ENCODE results near the gene ANKRD23.

Gene ANKRD23

DNA sequence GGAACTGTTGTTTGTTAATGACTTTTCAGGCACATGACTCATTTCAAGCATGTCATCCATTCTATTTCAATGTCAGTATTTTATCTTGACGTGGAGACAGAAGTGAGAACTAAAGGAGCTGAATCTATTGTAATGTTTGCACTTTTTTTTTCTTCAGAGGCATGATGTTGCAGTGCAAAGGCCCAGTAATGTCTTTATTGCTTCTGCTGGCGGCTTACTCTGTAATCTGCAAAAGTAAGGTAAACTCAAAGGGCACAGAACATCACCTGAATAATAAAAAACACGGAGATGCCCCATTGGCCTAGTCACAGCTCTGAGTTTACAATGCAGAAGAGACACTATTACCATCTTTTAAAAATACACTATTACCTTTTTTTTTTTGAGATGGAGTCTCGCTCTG, 30.2 kb downstream of the ANKRD23 start:
- no peak overlapping the region for H3K4me2 ChIP-seq (ENCODE audit: low read depth, low read length)
- H3K27ac ChIP-seq (ENCODE audit: low read length): no peak overlapping the region
- H3K9me3 ChIP-seq (replicated peaks; ENCODE audit: insufficient read depth, low read length): no peaks in the 10 kb centered on the region
- no peak overlapping the region for H3K4me3 ChIP-seq (ENCODE audit: low read length)
- H3K4me1 ChIP-seq (ENCODE audit: low read length): peaks cover 16% of the 10 kb centered on the region
- no peak overlapping the region for H3K9ac ChIP-seq (ENCODE audit: low read length)
- no peak overlapping the region for H2AFZ ChIP-seq (ENCODE audit: low read length)
- no peaks in the 10 kb centered on the region for H4K20me1 ChIP-seq (ENCODE audit: insufficient read depth, low read length)
- DNase-seq: no peak
- no peaks in the 10 kb centered on the region for H3K27me3 ChIP-seq (replicated peaks; ENCODE audit: insufficient read depth, low read length)
- H3K36me3 ChIP-seq (replicated peaks; ENCODE audit: insufficient read depth, low read length): no peaks in the 10 kb centered on the region
- TF ChIP-seq, protein P1, sequence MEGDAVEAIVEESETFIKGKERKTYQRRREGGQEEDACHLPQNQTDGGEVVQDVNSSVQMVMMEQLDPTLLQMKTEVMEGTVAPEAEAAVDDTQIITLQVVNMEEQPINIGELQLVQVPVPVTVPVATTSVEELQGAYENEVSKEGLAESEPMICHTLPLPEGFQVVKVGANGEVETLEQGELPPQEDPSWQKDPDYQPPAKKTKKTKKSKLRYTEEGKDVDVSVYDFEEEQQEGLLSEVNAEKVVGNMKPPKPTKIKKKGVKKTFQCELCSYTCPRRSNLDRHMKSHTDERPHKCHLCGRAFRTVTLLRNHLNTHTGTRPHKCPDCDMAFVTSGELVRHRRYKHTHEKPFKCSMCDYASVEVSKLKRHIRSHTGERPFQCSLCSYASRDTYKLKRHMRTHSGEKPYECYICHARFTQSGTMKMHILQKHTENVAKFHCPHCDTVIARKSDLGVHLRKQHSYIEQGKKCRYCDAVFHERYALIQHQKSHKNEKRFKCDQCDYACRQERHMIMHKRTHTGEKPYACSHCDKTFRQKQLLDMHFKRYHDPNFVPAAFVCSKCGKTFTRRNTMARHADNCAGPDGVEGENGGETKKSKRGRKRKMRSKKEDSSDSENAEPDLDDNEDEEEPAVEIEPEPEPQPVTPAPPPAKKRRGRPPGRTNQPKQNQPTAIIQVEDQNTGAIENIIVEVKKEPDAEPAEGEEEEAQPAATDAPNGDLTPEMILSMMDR (IDR thresholded peaks at IDR 0.05; ENCODE audit: low read length): no peak
- TF ChIP-seq EZH2phosphoT487 (IDR thresholded peaks at IDR 0.05; ENCODE audit: low read length) (no peak), EZH2 (optimal IDR thresholded peaks at IDR 0.05; ENCODE audit: low read depth, low read length) (no peak)
- H3F3A ChIP-seq (ENCODE audit: insufficient read depth, low read length): peaks cover 8% of the 10 kb centered on the region; the same call in 1 of the 2 replicates
- no peaks in the 10 kb centered on the region for H3K9me2 ChIP-seq (replicated peaks; ENCODE audit: insufficient read depth, low read length)
- peaks cover 17% of the 10 kb centered on the region for H3K79me2 ChIP-seq (ENCODE audit: low read length)

DNA sequence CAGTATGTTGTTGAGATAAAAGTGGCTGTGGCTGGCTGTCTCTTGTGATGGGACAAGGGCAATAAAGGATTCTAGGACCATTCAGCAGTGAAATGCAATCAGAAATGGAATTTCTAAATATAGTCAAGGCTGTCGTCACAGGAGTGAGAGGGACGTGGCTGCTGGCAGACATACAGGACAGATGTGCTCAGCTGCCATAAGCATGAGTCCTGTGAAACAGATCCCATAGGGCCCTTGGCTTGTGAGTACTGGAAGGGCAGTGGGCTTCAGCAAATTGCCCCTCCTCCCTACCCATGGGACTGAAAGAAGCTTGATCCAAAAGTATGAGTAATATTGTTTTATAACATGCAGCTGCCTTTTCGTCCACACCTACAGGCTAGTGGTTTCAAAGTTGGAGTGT, 31.9 kb downstream of the ANKRD23 start:
- H3K36me3 ChIP-seq (replicated peaks; ENCODE audit: insufficient read depth, low read length): no peaks in the 10 kb centered on the region
- H3K27me3 ChIP-seq (replicated peaks; ENCODE audit: insufficient read depth, low read length): no peaks in the 10 kb centered on the region
- no peaks in the 10 kb centered on the region for H3K79me2 ChIP-seq (ENCODE audit: low read length)
- H3F3A ChIP-seq (ENCODE audit: insufficient read depth, low read length): peaks cover 8% of the 10 kb centered on the region; the same call in 1 of the 2 replicates
- no peak overlapping the region for H3K4me2 ChIP-seq (ENCODE audit: low read depth, low read length)
- no peak overlapping the region for H3K4me3 ChIP-seq (ENCODE audit: low read length)
- no peak overlapping the region for H3K9ac ChIP-seq (ENCODE audit: low read length)
- H3K4me1 ChIP-seq (ENCODE audit: low read length): peaks cover 4% of the 10 kb centered on the region
- H3K9me2 ChIP-seq (replicated peaks; ENCODE audit: insufficient read depth, low read length): no peaks in the 10 kb centered on the region
- no peak overlapping the region for H3K27ac ChIP-seq (ENCODE audit: low read length)
- no peaks in the 10 kb centered on the region for H3K9me3 ChIP-seq (replicated peaks; ENCODE audit: insufficient read depth, low read length)
- TF ChIP-seq EZH2phosphoT487 (IDR thresholded peaks at IDR 0.05; ENCODE audit: low read length) (no peak), EZH2 (optimal IDR thresholded peaks at IDR 0.05; ENCODE audit: low read depth, low read length) (no peak)
- TF ChIP-seq, protein P1 (IDR thresholded peaks at IDR 0.05; ENCODE audit: low read length): no peak
- DNase-seq: no peak
- H4K20me1 ChIP-seq (ENCODE audit: insufficient read depth, low read length): no peaks in the 10 kb centered on the region
- H2AFZ ChIP-seq (ENCODE audit: low read length): no peak overlapping the region

DNA sequence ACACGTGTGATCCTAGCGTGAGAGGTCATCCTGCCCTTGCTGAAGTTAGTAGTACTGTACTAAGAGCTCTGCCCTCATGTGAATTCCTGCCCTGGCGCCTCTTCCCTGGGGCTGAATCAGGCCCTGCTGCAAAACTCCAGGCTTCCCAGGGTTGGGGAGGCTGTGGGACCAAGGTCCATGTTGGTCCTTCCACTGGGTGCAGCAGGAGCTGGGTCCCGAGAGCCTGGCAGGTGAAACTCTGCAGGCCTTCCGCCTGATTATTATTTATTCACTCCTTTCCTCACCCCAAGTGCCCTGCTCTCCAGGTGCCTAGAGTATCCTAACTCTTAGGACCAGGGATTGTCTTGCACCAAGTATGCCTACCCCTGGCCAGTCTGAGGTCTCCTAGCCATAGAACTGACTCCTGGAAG, 33.0 kb downstream of the ANKRD23 start:
- Histone ChIP-seq H3K4me1 (ENCODE audit: low read length) (peaks cover 4% of the 10 kb centered on the region), H3K9ac (ENCODE audit: low read length) (no peak overlapping the region), H3K27ac (ENCODE audit: low read length) (no peak overlapping the region), H3K4me3 (ENCODE audit: low read length) (no peak overlapping the region), H2AFZ (ENCODE audit: low read length) (no peak overlapping the region), H3K9me2 (replicated peaks; ENCODE audit: insufficient read depth, low read length) (no peaks in the 10 kb centered on the region), H3K79me2 (ENCODE audit: low read length) (no peaks in the 10 kb centered on the region), H3K27me3 (replicated peaks; ENCODE audit: insufficient read depth, low read length) (no peaks in the 10 kb centered on the region), H4K20me1 (ENCODE audit: insufficient read depth, low read length) (no peaks in the 10 kb centered on the region), H3K9me3 (replicated peaks; ENCODE audit: insufficient read depth, low read length) (no peaks in the 10 kb centered on the region), H3K36me3 (replicated peaks; ENCODE audit: insufficient read depth, low read length) (no peaks in the 10 kb centered on the region), H3K4me2 (ENCODE audit: low read depth, low read length) (no peak overlapping the region), H3F3A (ENCODE audit: insufficient read depth, low read length) (peaks cover 8% of the 10 kb centered on the region; the same call in 1 of the 2 replicates)
- TF ChIP-seq EZH2 (optimal IDR thresholded peaks at IDR 0.05; ENCODE audit: low read depth, low read length) (no peak), EZH2phosphoT487 (IDR thresholded peaks at IDR 0.05; ENCODE audit: low read length) (no peak)
- TF ChIP-seq, protein P1 (IDR thresholded peaks at IDR 0.05; ENCODE audit: low read length): no peak
- no peak for DNase-seq
